ENCODE results near the gene CAMTA1. TPM values are rescaled to one million over a fixed set of nuclear protein-coding genes. Genes with fewer than 3 reads are reported as not detected.

CAMTA1 gene
- polyA plus RNA-seq, 1 donor from 2014 or later, result 162 TPM

- Histone ChIP-seq H3K27me3 (ENCODE audit: insufficient read depth, low read depth, low read length) (no peaks in the 10 kb centered on the region), H3K79me2 (replicated peaks; ENCODE audit: insufficient read depth, low read length) (no peaks in the 10 kb centered on the region), H3K9ac (ENCODE audit: low read length) (no peak overlapping the region), H3K27ac (ENCODE audit: low read length) (no peak overlapping the region), H4K20me1 (ENCODE audit: insufficient read depth) (no peaks in the 10 kb centered on the region), H3K9me3 (ENCODE audit: low read length) (no peaks in the 10 kb centered on the region), H3K36me3 (ENCODE audit: insufficient read depth, low read length) (no peaks in the 10 kb centered on the region), H3K9me2 (ENCODE audit: insufficient read depth, low read length) (no peaks in the 10 kb centered on the region), H2AFZ (ENCODE audit: low read depth, low read length) (no peak overlapping the region), H3K4me2 (ENCODE audit: low read length) (no peak overlapping the region), H3K4me3 (ENCODE audit: low read length) (no peak overlapping the region), H3F3A (ENCODE audit: insufficient read depth, low read length, poor library complexity, severe bottlenecking) (no peaks in the 10 kb centered on the region)
- TF ChIP-seq, protein P1, sequence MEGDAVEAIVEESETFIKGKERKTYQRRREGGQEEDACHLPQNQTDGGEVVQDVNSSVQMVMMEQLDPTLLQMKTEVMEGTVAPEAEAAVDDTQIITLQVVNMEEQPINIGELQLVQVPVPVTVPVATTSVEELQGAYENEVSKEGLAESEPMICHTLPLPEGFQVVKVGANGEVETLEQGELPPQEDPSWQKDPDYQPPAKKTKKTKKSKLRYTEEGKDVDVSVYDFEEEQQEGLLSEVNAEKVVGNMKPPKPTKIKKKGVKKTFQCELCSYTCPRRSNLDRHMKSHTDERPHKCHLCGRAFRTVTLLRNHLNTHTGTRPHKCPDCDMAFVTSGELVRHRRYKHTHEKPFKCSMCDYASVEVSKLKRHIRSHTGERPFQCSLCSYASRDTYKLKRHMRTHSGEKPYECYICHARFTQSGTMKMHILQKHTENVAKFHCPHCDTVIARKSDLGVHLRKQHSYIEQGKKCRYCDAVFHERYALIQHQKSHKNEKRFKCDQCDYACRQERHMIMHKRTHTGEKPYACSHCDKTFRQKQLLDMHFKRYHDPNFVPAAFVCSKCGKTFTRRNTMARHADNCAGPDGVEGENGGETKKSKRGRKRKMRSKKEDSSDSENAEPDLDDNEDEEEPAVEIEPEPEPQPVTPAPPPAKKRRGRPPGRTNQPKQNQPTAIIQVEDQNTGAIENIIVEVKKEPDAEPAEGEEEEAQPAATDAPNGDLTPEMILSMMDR (IDR thresholded peaks at IDR 0.05; ENCODE audit: poor library complexity, severe bottlenecking), result no peak
- TF ChIP-seq, protein P2, sequence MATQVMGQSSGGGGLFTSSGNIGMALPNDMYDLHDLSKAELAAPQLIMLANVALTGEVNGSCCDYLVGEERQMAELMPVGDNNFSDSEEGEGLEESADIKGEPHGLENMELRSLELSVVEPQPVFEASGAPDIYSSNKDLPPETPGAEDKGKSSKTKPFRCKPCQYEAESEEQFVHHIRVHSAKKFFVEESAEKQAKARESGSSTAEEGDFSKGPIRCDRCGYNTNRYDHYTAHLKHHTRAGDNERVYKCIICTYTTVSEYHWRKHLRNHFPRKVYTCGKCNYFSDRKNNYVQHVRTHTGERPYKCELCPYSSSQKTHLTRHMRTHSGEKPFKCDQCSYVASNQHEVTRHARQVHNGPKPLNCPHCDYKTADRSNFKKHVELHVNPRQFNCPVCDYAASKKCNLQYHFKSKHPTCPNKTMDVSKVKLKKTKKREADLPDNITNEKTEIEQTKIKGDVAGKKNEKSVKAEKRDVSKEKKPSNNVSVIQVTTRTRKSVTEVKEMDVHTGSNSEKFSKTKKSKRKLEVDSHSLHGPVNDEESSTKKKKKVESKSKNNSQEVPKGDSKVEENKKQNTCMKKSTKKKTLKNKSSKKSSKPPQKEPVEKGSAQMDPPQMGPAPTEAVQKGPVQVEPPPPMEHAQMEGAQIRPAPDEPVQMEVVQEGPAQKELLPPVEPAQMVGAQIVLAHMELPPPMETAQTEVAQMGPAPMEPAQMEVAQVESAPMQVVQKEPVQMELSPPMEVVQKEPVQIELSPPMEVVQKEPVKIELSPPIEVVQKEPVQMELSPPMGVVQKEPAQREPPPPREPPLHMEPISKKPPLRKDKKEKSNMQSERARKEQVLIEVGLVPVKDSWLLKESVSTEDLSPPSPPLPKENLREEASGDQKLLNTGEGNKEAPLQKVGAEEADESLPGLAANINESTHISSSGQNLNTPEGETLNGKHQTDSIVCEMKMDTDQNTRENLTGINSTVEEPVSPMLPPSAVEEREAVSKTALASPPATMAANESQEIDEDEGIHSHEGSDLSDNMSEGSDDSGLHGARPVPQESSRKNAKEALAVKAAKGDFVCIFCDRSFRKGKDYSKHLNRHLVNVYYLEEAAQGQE (IDR thresholded peaks at IDR 0.05; ENCODE audit: borderline replicate concordance), result no peak
- TF ChIP-seq EP300 (conservative IDR thresholded peaks at IDR 0.05; ENCODE audit: poor library complexity, severe bottlenecking) (no peak), SMC3 (conservative IDR thresholded peaks at IDR 0.05; ENCODE audit: poor library complexity) (no peak), EZH2 (IDR thresholded peaks at IDR 0.05; ENCODE audit: borderline replicate concordance, insufficient read depth, low read length, poor library complexity, severe bottlenecking) (no peak), POLR2AphosphoS5 (IDR thresholded peaks at IDR 0.05) (no peak), RAD21 (conservative IDR thresholded peaks at IDR 0.05) (no peak), TAF1 (IDR thresholded peaks at IDR 0.05; ENCODE audit: low read depth) (no peak), MXI1 (conservative IDR thresholded peaks at IDR 0.05; ENCODE audit: poor library complexity, severe bottlenecking) (no peak)
Measured at GRCh38 chr1:7485086-7485780, 700.0 kb downstream of the CAMTA1 start.

DNA sequence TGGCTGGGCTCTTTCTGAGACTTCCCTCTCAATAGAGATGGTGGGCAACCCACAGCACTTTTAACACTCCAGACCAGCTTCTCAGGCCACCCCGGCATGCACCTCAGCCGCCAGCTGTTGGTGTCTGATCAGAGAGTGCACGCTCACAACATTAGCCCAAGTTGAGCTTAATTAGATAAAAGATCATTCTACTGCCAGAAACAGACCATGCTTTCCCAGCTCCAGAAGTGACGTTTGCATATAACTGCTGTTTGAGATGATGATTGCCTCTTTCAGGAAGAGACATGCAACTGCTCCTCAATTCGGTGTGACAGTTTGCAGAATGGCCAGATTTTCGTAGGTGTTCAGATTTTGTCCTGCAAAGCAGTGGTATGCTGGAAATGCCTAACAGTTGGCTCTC, 700.6 kb downstream of the CAMTA1 start:
- no peaks in the 10 kb centered on the region for H3F3A ChIP-seq (ENCODE audit: insufficient read depth, low read length, poor library complexity, severe bottlenecking)
- H2AFZ ChIP-seq (ENCODE audit: low read depth, low read length), result no peak overlapping the region
- no peaks in the 10 kb centered on the region for H3K9me3 ChIP-seq (ENCODE audit: low read length)
- H3K27me3 ChIP-seq (ENCODE audit: insufficient read depth, low read depth, low read length), result no peaks in the 10 kb centered on the region
- H3K4me2 ChIP-seq (ENCODE audit: low read length), result no peak overlapping the region
- no peaks in the 10 kb centered on the region for H3K36me3 ChIP-seq (ENCODE audit: insufficient read depth, low read length)
- H3K4me3 ChIP-seq (ENCODE audit: low read length), result no peak overlapping the region
- no peaks in the 10 kb centered on the region for H4K20me1 ChIP-seq (ENCODE audit: insufficient read depth)
- no peak overlapping the region for H3K27ac ChIP-seq (ENCODE audit: low read length)
- H3K79me2 ChIP-seq (replicated peaks; ENCODE audit: insufficient read depth, low read length), result no peaks in the 10 kb centered on the region
- H3K9ac ChIP-seq (ENCODE audit: low read length), result no peak overlapping the region
- no peak for TF ChIP-seq EZH2 (IDR thresholded peaks at IDR 0.05; ENCODE audit: borderline replicate concordance, insufficient read depth, low read length, poor library complexity, severe bottlenecking)
- TF ChIP-seq, protein P2 (IDR thresholded peaks at IDR 0.05; ENCODE audit: borderline replicate concordance), result no peak
- TF ChIP-seq POLR2AphosphoS5 (IDR thresholded peaks at IDR 0.05), result no peak
- TF ChIP-seq, protein P1 (IDR thresholded peaks at IDR 0.05; ENCODE audit: poor library complexity, severe bottlenecking), result no peak
- TF ChIP-seq RAD21 (conservative IDR thresholded peaks at IDR 0.05), result no peak
- TF ChIP-seq MXI1 (conservative IDR thresholded peaks at IDR 0.05; ENCODE audit: poor library complexity, severe bottlenecking), result no peak
- no peaks in the 10 kb centered on the region for H3K9me2 ChIP-seq (ENCODE audit: insufficient read depth, low read length)

All from neural cell (in vitro differentiated cells).